ENCODE data around the gene METRN.

The METRN gene

GRCh38 chr16:700684-701584 lies 14.0 kb upstream of the METRN start:
- TF ChIP-seq REST (IDR thresholded peaks at IDR 0.05; ENCODE audit: insufficient read depth in 1 of 2, low read depth in 2 of 2, low read length in 2 of 2) (peak; percentile 90 to 98), TAF1 (IDR thresholded peaks at IDR 0.05; ENCODE audit: borderline replicate concordance, insufficient read depth, low read length) (no peak)

GRCh38 chr16:702341-702740 lies 12.6 kb upstream of the METRN start:
- TF ChIP-seq REST (IDR thresholded peaks at IDR 0.05; ENCODE audit: insufficient read depth in 1 of 2, low read depth in 2 of 2, low read length in 2 of 2) (no peak), FOXP2 (optimal IDR thresholded peaks at IDR 0.05; ENCODE audit: borderline replicate concordance, extremely low read depth, extremely low read length, insufficient read depth) (no peak), SIN3A (IDR thresholded peaks at IDR 0.05; ENCODE audit: borderline replicate concordance, insufficient read depth, low read length) (no peak), POLR2AphosphoS5 (IDR thresholded peaks at IDR 0.05; ENCODE audit: low read depth, low read length) (no peak), TAF1 (IDR thresholded peaks at IDR 0.05; ENCODE audit: borderline replicate concordance, insufficient read depth, low read length) (no peak)

GRCh38 chr16:703406-703805 lies 11.5 kb upstream of the METRN start:
- TF ChIP-seq REST (IDR thresholded peaks at IDR 0.05; ENCODE audit: insufficient read depth in 1 of 2, low read depth in 2 of 2, low read length in 2 of 2) (no peak), FOXP2 (optimal IDR thresholded peaks at IDR 0.05; ENCODE audit: borderline replicate concordance, extremely low read depth, extremely low read length, insufficient read depth) (no peak), TAF1 (IDR thresholded peaks at IDR 0.05; ENCODE audit: borderline replicate concordance, insufficient read depth, low read length) (no peak), SIN3A (IDR thresholded peaks at IDR 0.05; ENCODE audit: borderline replicate concordance, insufficient read depth, low read length) (no peak), POLR2AphosphoS5 (IDR thresholded peaks at IDR 0.05; ENCODE audit: low read depth, low read length) (no peak)

GRCh38 chr16:704047-704446 lies 10.9 kb upstream of the METRN start:
- no peak for TF ChIP-seq TAF1 (IDR thresholded peaks at IDR 0.05; ENCODE audit: borderline replicate concordance, insufficient read depth, low read length)
- TF ChIP-seq SIN3A (IDR thresholded peaks at IDR 0.05; ENCODE audit: borderline replicate concordance, insufficient read depth, low read length), result no peak
- no peak for TF ChIP-seq FOXP2 (optimal IDR thresholded peaks at IDR 0.05; ENCODE audit: borderline replicate concordance, extremely low read depth, extremely low read length, insufficient read depth)
- no peak for TF ChIP-seq REST (IDR thresholded peaks at IDR 0.05; ENCODE audit: insufficient read depth in 1 of 2, low read depth in 2 of 2, low read length in 2 of 2)
- TF ChIP-seq POLR2AphosphoS5 (IDR thresholded peaks at IDR 0.05; ENCODE audit: low read depth, low read length), result no peak
